A549 (cell line): Measurements from ENCODE around the gene CTBP2. TPM values are rescaled to one million over a fixed set of nuclear protein-coding genes. Genes with fewer than 3 reads are reported as not detected.
A peak's percentile ranks its signal among the peaks of the same experiment; 100 is the strongest.

ENCODE experiments used
- ATAC-seq, 2 experiments: fragments of 200-7000 bp in 1 of 2; fragments of >200 bp in 1 of 2; cut with Nextera tagmentation in 1 of 2; cut with Tn5 transposase in 1 of 2; 3 replicates each; pipeline versions ENCODE4 v1.8.0 to v1.9.1; 2018 to 2020; ENCODE audit warnings: mild to moderate bottlenecking in 1 of 2, moderate library complexity in 1 of 2
- CTCF ChIA-PET: fragments of 300-600 bp; sonication (Branson Sonifier 250); formaldehyde crosslinking; extraction: SDS; loops from one replicate; lab custom pipeline; 2021; ENCODE audit warnings: antibody characterized with exemption, inconsistent platforms; lab: Yijun Ruan, JAX
- POLR2A ChIA-PET: fragments of 350-600 bp; formaldehyde crosslinking; extraction: SDS; loops from one replicate; lab custom pipeline; 2021; ENCODE audit warnings: antibody characterized with exemption, inconsistent platforms; lab: Yijun Ruan, JAX
- DNase-seq, 2 experiments: peaks; one replicate each; pipeline versions ENCODE4 v3.0.0 to v3.0.0-alpha.2; 2011 to 2016; ENCODE audit warnings: low read depth in 1 of 2, low spot score in 1 of 2
- FAIRE-seq: peaks from 2 replicates; lab custom pipeline; 2011; peaks lifted over from hg19 to GRCh38; lab: Jason Lieb, UNC
- H3K27ac ChIP-seq, 2 experiments: fragments of >200 bp; sonication (Bioruptor Twin); formaldehyde crosslinking; 3 replicates each; pipeline ENCODE4 v1.5.1; 2016 to 2017
- H3K4me1 ChIP-seq: fragments of >200 bp; sonication (Bioruptor Twin); formaldehyde crosslinking; 3 replicates; pipeline ENCODE4 v1.6.1; 2016
- H3K4me2 ChIP-seq: fragments of >200 bp; sonication (Bioruptor Twin); formaldehyde crosslinking; 3 replicates; pipeline ENCODE4 v1.6.1; 2016
- H3K4me3 ChIP-seq: fragments of >200 bp; sonication (Bioruptor Twin); formaldehyde crosslinking; 3 replicates; pipeline ENCODE4 v1.5.1; 2016
- H3K9me3 ChIP-seq: fragments of >200 bp; sonication (Bioruptor Twin); formaldehyde crosslinking; 3 replicates; pipeline ENCODE4 v1.6.1; 2016
- BHLHE40 ChIP-seq: IDR thresholded peaks from 2 replicates; pipeline ENCODE4 v1.6.1; 2012; ENCODE audit warnings: low read depth, low read length, inconsistent platforms
- CBX8 ChIP-seq: fragments of 200-600 bp; sonication (generic); IDR thresholded peaks from 2 replicates; pipeline ENCODE4 v1.6.1; 2016
- CEBPB ChIP-seq, 2 experiments: fragments of >200 bp in 1 of 2; sonication (Bioruptor Twin) in 1 of 2; formaldehyde crosslinking in 1 of 2; IDR thresholded peaks; 2 replicates each; pipeline ENCODE4 v1.6.1; 2012 to 2016
- CHD2 ChIP-seq: fragments of 150-350 bp; IDR thresholded peaks from 2 replicates; pipeline ENCODE4 v1.6.1; 2014; ENCODE audit warnings: low read length; ENCODE audit not compliant: partially characterized antibody
- CHD4 ChIP-seq: fragments of 200-600 bp; sonication (generic); IDR thresholded peaks from 2 replicates; pipeline ENCODE4 v1.6.1; 2016; ENCODE audit warnings: antibody characterized with exemption, mild to moderate bottlenecking, borderline replicate concordance
- ELK1 ChIP-seq: fragments of 150-350 bp; IDR thresholded peaks from 2 replicates; pipeline ENCODE4 v1.6.1; 2014; ENCODE audit warnings: low read depth, mild to moderate bottlenecking, low read length
- ESRRA ChIP-seq: fragments of 150-350 bp; IDR thresholded peaks from 2 replicates; pipeline ENCODE4 v1.6.1; 2014; ENCODE audit warnings: mild to moderate bottlenecking, low read length, borderline replicate concordance
- FOSL2 ChIP-seq, 2 experiments: fragments of 450-650 bp in 1 of 2; fragments of >200 bp in 1 of 2; sonication (Bioruptor Twin) in 1 of 2; formaldehyde crosslinking; IDR thresholded peaks; 2 replicates each; pipeline versions ENCODE4 v1.5.0 to v1.6.1; 2016 to 2020; ENCODE audit warnings: mild to moderate bottlenecking in 1 of 2, moderate library complexity in 1 of 2
- FOXS1 ChIP-seq: fragments of 250-450 bp; sonication (Bioruptor Pico); IDR thresholded peaks from 2 replicates; pipeline ENCODE4 v1.5.0; 2020; ENCODE audit warnings: mild to moderate bottlenecking, moderate library complexity
- HMGXB4 ChIP-seq: fragments of 250-450 bp; sonication (Bioruptor Pico); IDR thresholded peaks from 2 replicates; pipeline ENCODE4 v1.5.0; 2021; ENCODE audit warnings: mild to moderate bottlenecking, moderate library complexity, borderline replicate concordance
- HOXA7 ChIP-seq: fragments of 250-450 bp; sonication (Bioruptor Pico); IDR thresholded peaks from 2 replicates; pipeline ENCODE4 v1.5.0; 2020; ENCODE audit warnings: mild to moderate bottlenecking, moderate library complexity
- HOXB13 ChIP-seq: fragments of 250-450 bp; sonication (Bioruptor Pico); IDR thresholded peaks from 2 replicates; pipeline ENCODE4 v1.5.0; 2020; ENCODE audit warnings: low read depth, mild to moderate bottlenecking, moderate library complexity
- HOXB5 ChIP-seq: fragments of 250-450 bp; sonication (Bioruptor Pico); IDR thresholded peaks from 2 replicates; pipeline ENCODE4 v1.5.0; 2020; ENCODE audit warnings: mild to moderate bottlenecking, moderate library complexity
- JUN ChIP-seq, 2 experiments: fragments of >200 bp; sonication (Bioruptor Twin); formaldehyde crosslinking; IDR thresholded peaks; 2 replicates in 1 of 2; 3 replicates in 1 of 2; pipeline ENCODE4 v1.6.1; 2016 to 2017
- KDM1A ChIP-seq: fragments of 200-600 bp; sonication (generic); IDR thresholded peaks from 2 replicates; pipeline ENCODE4 v1.6.1; 2016; ENCODE audit warnings: low read depth, mild to moderate bottlenecking
- KDM5A ChIP-seq: fragments of 200-600 bp; sonication (generic); IDR thresholded peaks from 2 replicates; pipeline ENCODE4 v1.6.1; 2016; ENCODE audit warnings: antibody characterized with exemption, mild to moderate bottlenecking
- MAFK ChIP-seq: fragments of 450-650 bp; IDR thresholded peaks from 2 replicates; pipeline ENCODE4 v1.6.1; 2014; ENCODE audit not compliant: partially characterized antibody
- MAX ChIP-seq: IDR thresholded peaks from 2 replicates; pipeline ENCODE4 v1.6.1; 2012
- MYC ChIP-seq: IDR thresholded peaks from 2 replicates; pipeline ENCODE4 v1.6.1; 2012; ENCODE audit warnings: mild to moderate bottlenecking, inconsistent platforms, low read length, improper control_type of control experiment, borderline replicate concordance
- NFE2L2 ChIP-seq: fragments of 150-350 bp; conservative IDR thresholded peaks from 2 replicates; pipeline ENCODE4 v1.6.1; 2014; ENCODE audit warnings: low read length
- PHF8 ChIP-seq: fragments of 200-600 bp; sonication (generic); IDR thresholded peaks from 2 replicates; pipeline ENCODE4 v1.6.1; 2016; ENCODE audit warnings: low read depth, mild to moderate bottlenecking, antibody characterized with exemption, moderate library complexity, borderline replicate concordance
- REST ChIP-seq: fragments of 200-600 bp; sonication (generic); IDR thresholded peaks from 2 replicates; pipeline ENCODE4 v1.6.1; 2016; ENCODE audit warnings: antibody characterized with exemption, mild to moderate bottlenecking, moderate library complexity
- RFX5 ChIP-seq: fragments of 450-650 bp; IDR thresholded peaks from 2 replicates; pipeline ENCODE4 v1.7.1; 2014; ENCODE audit warnings: antibody characterized with exemption, mild to moderate bottlenecking, moderate library complexity
- SMC3 ChIP-seq: fragments of >200 bp; sonication (Bioruptor Twin); formaldehyde crosslinking; IDR thresholded peaks from 3 replicates; pipeline ENCODE4 v1.6.1; 2018; ENCODE audit warnings: inconsistent platforms
- TFCP2L1 ChIP-seq: fragments of 250-450 bp; sonication (Bioruptor Pico); IDR thresholded peaks from 2 replicates; pipeline ENCODE4 v1.5.0; 2021; ENCODE audit warnings: mild to moderate bottlenecking
- WGBS: methylation state at CpG from one replicate; pipeline ENCODE4 v1.1.6; 2017; ENCODE audit errors: missing lambda C conversion rate; 5-methylcytosine and 5-hydroxymethylcytosine counted together
- polyA plus RNA-seq, 4 experiments: library from polyadenylated mRNA; depleted of rRNA in 3 of 4; stranded (reverse); fragments of >200 nt; fragmentation: RNase III in 1 of 4; extraction: RNeasy Plus Mini Kit Qiagen cat#74134 plus additional on column Dnase treatment in 1 of 4; gene quantifications; 2 replicates in 3 of 4; 3 replicates in 1 of 4; pipeline ENCODE4 v1.2.3, GENCODE V29; 2011 to 2017

CTBP2 gene
- polyA plus RNA-seq, 2 of the 4 experiments (the other 2 are of a cell fraction) = 74.9 to 78.9 TPM

- Histone ChIP-seq H3K27ac (peak overlapping the region; percentile 52 to 70; a peak in 4 of 6 replicates), H3K4me2 (peak overlapping the region; percentile 70; the same call in 1 of the 3 replicates), H3K9me3 (no peaks in the 10 kb centered on the region), H3K4me1 (peaks cover 76% of the 10 kb centered on the region), H3K4me3 (no peak overlapping the region)
- FAIRE-seq = no peak
- POLR2A ChIA-PET = no interaction called here
- no peak for ATAC-seq
- 85% methylated on average over 10 of the region's 10 CpGs for WGBS
- TF ChIP-seq HMGXB4 (CRISPR knock-in tag) (no peak), FOSL2 (IDR thresholded peaks at IDR 0.05) (no peak), FOSL2 (CRISPR knock-in tag; IDR thresholded peaks at IDR 0.05) (no peak), TFCP2L1 (CRISPR knock-in tag) (no peak), NFE2L2 (no peak), KDM1A (no peak), CHD2 (no peak), KDM5A (no peak), MAX (no peak), PHF8 (no peak), HOXB13 (no peak), CEBPB (IDR thresholded peaks at IDR 0.05) (no peak), CHD4 (no peak), JUN (IDR thresholded peaks at IDR 0.05) (no peak), SMC3 (no peak), REST (no peak), MYC (no peak), BHLHE40 (no peak), CBX8 (no peak)
- DNase-seq = no peak
- CTCF ChIA-PET = interaction anchor here (1.2 to 1.4 kb wide), 2 partner anchors 18 to 20 kb away, joined by 3 to 6 read pairs; no protein-coding TSS in a partner anchor
Observed at GRCh38 chr10:125124907-125125306, 35.5 kb downstream of the CTBP2 start.

GRCh38 chr10:125124115-125124487 is 36.3 kb downstream of the CTBP2 start:
- Histone ChIP-seq H3K4me1 (peaks cover 76% of the 10 kb centered on the region), H3K27ac (peak overlapping the region; percentile 70 to 81), H3K4me3 (no peak overlapping the region), H3K4me2 (peak overlapping the region; percentile 70), H3K9me3 (no peaks in the 10 kb centered on the region)
- DNase-seq (no peak), FAIRE-seq (no peak), ATAC-seq (no peak; a peak in 1 of 6 replicates)
- WGBS = 41% methylated on average over 11 of the region's 11 CpGs
- POLR2A ChIA-PET = interaction anchor here (0.9 to 1.1 kb wide), 3 partner anchors 24 to 39 kb away, joined by 3 to 4 read pairs (median 3); partner anchors contain the start of gene CTBP2
- TF ChIP-seq HOXB13 = 0 out of 2 replicates have a peak, but pooled peaks have one; percentile 13
- TF ChIP-seq HOXB5 (CRISPR knock-in tag) = peak; percentile 52; the same call in 1 of the 2 replicates
- TF ChIP-seq RFX5 = no peak
- no peak for TF ChIP-seq ELK1
- no peak for TF ChIP-seq MAFK
- no peak for TF ChIP-seq ESRRA
- 0 out of 2 replicates have a peak, but pooled peaks have one; percentile 42 for TF ChIP-seq HOXA7 (CRISPR knock-in tag)
- peak; percentile 18; the same call in 1 of the 2 replicates for TF ChIP-seq FOXS1 (CRISPR knock-in tag)
- CTCF ChIA-PET = interaction anchor here (0.7 to 1.8 kb wide), 7 partner anchors 13 to 85 kb away, joined by 3 to 7 read pairs (median 4); no protein-coding TSS in a partner anchor
